Mammary epithelial cell (primary cell): ENCODE measurements around the gene HTT.
"Not testable (repeated sequence)": the region's sequence is repeated elsewhere in the genome, so short reads cannot be mapped to it uniquely, and the experiment has no call there.

Experiments
- EZH2 ChIP-seq: IDR thresholded peaks from 2 replicates; pipeline ENCODE4 v1.6.1; 2012; ENCODE audit warnings: low read length, inconsistent platforms, borderline replicate concordance
- TF ChIP-seq, protein P1 (sequence below), 2 donors: IDR thresholded peaks in 1 of 2; conservative IDR thresholded peaks in 1 of 2; 2 replicates each; pipeline ENCODE4 v1.5.1; 2011 to 2012; ENCODE audit warnings: inconsistent platforms in 2 of 2, low read length in 2 of 2, mild to moderate bottlenecking in 2 of 2, control low read depth in 1 of 2, low read depth in 1 of 2; ENCODE audit not compliant: insufficient read depth in 1 of 2; ENCODE audit errors: extremely low read depth in 1 of 2

GRCh38 chr4:3151238-3151637 is 76.8 kb downstream of the HTT start:
- TF ChIP-seq, protein P1, sequence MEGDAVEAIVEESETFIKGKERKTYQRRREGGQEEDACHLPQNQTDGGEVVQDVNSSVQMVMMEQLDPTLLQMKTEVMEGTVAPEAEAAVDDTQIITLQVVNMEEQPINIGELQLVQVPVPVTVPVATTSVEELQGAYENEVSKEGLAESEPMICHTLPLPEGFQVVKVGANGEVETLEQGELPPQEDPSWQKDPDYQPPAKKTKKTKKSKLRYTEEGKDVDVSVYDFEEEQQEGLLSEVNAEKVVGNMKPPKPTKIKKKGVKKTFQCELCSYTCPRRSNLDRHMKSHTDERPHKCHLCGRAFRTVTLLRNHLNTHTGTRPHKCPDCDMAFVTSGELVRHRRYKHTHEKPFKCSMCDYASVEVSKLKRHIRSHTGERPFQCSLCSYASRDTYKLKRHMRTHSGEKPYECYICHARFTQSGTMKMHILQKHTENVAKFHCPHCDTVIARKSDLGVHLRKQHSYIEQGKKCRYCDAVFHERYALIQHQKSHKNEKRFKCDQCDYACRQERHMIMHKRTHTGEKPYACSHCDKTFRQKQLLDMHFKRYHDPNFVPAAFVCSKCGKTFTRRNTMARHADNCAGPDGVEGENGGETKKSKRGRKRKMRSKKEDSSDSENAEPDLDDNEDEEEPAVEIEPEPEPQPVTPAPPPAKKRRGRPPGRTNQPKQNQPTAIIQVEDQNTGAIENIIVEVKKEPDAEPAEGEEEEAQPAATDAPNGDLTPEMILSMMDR (conservative IDR thresholded peaks at IDR 0.05 in 1 of 2, IDR thresholded peaks at IDR 0.05 in 1 of 2; ENCODE audit: extremely low read depth in 1 of 2, insufficient read depth in 1 of 2, low read depth in 1 of 2, low read length in 2 of 2), result not testable (repeated sequence)
- not testable (repeated sequence) for TF ChIP-seq EZH2
